ENCODE measurements around the gene DNAH1.

DNAH1 gene

DNA sequence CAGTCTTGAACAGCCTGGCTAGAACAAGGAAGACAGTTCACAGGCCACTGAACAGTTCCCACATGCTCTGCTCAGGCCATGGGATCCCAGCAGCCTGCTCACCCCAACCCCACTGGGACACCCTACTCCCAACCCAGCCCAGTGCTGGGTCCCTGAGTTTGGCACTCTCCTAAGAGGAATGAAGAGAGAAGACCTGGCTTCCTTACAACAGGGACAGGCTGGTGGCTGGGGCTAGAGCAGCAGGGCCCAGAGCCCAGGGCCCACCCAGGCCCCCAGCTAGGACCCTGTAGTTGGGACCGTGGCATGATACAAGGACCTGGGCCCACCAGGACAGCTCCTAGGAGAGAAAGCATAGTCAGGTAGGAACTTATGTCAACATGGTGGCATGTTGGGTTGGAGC lies 85.4 kb downstream of the DNAH1 start:
- Histone ChIP-seq H3K9ac (ENCODE audit: low read depth, low read length) (no peak overlapping the region), H3K4me3 (ENCODE audit: low read depth, low read length) (no peak overlapping the region), H3K9me3 (ENCODE audit: control insufficient read depth, insufficient read depth, low read length) (no peaks in the 10 kb centered on the region), H3K27me3 (ENCODE audit: control insufficient read depth, insufficient read depth, low read length) (no peaks in the 10 kb centered on the region), H3K36me3 (ENCODE audit: control insufficient read depth, insufficient read depth, low read length) (peaks cover 51% of the 10 kb centered on the region), H3K4me1 (ENCODE audit: control insufficient read depth, insufficient read depth, low read length) (no peaks in the 10 kb centered on the region)

DNA sequence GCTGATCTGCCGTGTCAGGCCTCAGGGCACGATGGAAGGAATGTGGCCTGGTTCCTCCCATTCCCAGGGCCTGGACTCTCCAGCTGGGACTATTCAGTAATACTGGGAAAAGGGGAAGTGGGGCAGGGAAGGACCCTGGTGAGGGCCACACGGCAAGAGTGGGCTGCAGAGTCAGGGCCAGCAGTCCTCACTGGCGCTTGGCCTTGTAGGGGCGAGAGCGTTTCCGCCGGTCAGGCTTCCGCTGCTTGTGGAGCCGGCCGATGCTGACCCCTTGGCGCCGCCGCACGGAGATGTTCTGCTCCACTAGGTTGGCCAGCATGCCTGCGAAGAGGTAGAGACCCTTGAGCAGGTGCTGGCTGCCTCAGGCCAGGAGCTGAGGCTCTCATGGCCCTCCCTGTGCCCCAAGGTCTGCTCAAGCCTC lies 86.0 kb downstream of the DNAH1 start:
- H3K9ac ChIP-seq (ENCODE audit: low read depth, low read length), result no peak overlapping the region
- no peaks in the 10 kb centered on the region for H3K9me3 ChIP-seq (ENCODE audit: control insufficient read depth, insufficient read depth, low read length)
- H3K27me3 ChIP-seq (ENCODE audit: control insufficient read depth, insufficient read depth, low read length), result no peaks in the 10 kb centered on the region
- no peak overlapping the region for H3K4me3 ChIP-seq (ENCODE audit: low read depth, low read length)
- no peaks in the 10 kb centered on the region for H3K4me1 ChIP-seq (ENCODE audit: control insufficient read depth, insufficient read depth, low read length)
- H3K36me3 ChIP-seq (ENCODE audit: control insufficient read depth, insufficient read depth, low read length), result peaks cover 57% of the 10 kb centered on the region

DNA sequence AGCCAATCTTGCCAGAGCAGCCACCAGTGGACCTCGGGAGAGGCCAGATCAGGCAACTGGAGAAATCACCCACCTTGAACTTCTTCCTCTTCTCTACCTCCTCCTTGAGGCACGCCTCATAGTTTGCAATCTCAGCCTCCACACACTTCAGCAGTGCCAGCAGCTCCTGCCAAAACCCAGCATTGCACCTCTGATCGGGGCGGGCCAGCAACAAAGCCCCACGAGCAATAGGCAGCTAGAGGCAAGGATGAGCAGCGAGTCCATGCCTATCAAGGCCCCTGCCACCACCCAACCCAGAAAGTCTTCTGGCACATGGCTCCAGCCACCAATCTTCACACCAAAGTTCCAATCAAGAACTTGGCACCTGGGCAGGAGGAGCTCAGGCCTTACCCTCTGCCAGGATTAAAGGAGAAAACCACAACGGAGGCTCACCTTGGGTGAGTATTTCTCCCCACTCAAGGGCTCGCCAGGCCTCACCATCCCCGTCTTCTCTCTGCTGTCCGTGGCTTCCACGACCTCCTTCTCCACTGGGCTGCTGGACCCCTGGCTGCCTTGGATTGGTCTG lies 86.7 kb downstream of the DNAH1 start:
- Histone ChIP-seq H3K4me3 (ENCODE audit: low read depth, low read length) (no peak overlapping the region), H3K36me3 (ENCODE audit: control insufficient read depth, insufficient read depth, low read length) (peaks cover 59% of the 10 kb centered on the region), H3K9ac (ENCODE audit: low read depth, low read length) (no peak overlapping the region), H3K9me3 (ENCODE audit: control insufficient read depth, insufficient read depth, low read length) (no peaks in the 10 kb centered on the region), H3K4me1 (ENCODE audit: control insufficient read depth, insufficient read depth, low read length) (no peaks in the 10 kb centered on the region), H3K27me3 (ENCODE audit: control insufficient read depth, insufficient read depth, low read length) (no peaks in the 10 kb centered on the region)

DNA sequence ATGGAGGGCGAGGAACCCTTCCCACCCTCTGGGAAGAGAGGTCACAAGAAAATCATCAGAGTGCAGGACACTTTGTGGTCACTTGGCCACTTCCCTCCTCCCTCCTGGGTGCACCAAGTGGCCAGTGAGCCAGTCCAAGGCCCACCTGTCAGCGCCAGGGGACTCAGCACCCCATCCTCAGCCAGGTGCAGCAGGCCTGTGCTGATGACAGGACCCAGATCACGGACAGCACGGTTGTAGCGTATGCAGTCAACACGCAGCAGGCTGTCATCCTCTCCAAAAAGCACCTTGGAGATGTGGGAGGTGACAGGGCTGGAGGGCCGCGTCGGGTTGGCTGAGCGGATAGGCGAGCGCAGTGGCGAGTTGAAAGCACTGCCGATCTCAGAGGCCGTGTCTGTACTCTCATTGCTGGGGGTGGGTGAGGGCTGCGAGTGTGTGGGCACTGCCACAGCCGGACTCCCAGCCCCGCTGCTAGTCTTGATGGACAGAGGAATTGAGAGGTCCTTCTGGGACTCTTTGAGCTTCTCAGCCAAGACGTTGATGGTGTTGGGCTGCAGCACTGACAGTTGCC lies 87.2 kb downstream of the DNAH1 start:
- Histone ChIP-seq H3K4me1 (ENCODE audit: control insufficient read depth, insufficient read depth, low read length) (no peaks in the 10 kb centered on the region), H3K9ac (ENCODE audit: low read depth, low read length) (no peak overlapping the region), H3K27me3 (ENCODE audit: control insufficient read depth, insufficient read depth, low read length) (no peaks in the 10 kb centered on the region), H3K9me3 (ENCODE audit: control insufficient read depth, insufficient read depth, low read length) (no peaks in the 10 kb centered on the region), H3K36me3 (ENCODE audit: control insufficient read depth, insufficient read depth, low read length) (peaks cover 59% of the 10 kb centered on the region), H3K4me3 (ENCODE audit: low read depth, low read length) (no peak overlapping the region)

DNA sequence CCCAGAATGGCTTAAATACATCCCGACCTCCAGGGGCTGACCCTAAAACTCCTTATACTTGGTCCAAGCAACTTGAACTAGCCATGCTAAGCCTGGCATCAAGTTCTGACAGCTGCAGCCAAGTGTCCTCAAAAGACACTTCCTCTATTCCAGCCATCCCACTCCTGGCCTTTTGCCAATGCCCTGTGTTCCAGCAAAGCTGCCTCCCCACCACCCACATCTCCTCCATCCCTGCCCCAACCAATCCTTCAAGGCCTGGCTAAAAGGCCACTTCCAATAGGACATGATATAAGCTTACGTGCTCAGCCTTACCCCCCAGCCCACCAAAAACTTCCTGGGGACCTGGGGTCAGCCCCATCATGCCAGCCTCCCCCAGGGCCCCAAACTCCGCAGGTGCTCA lies 87.8 kb downstream of the DNAH1 start:
- Histone ChIP-seq H3K9ac (ENCODE audit: low read depth, low read length) (no peak overlapping the region), H3K27me3 (ENCODE audit: control insufficient read depth, insufficient read depth, low read length) (no peaks in the 10 kb centered on the region), H3K9me3 (ENCODE audit: control insufficient read depth, insufficient read depth, low read length) (no peaks in the 10 kb centered on the region), H3K4me1 (ENCODE audit: control insufficient read depth, insufficient read depth, low read length) (peaks cover 1% of the 10 kb centered on the region), H3K4me3 (ENCODE audit: low read depth, low read length) (no peak overlapping the region), H3K36me3 (ENCODE audit: control insufficient read depth, insufficient read depth, low read length) (peaks cover 59% of the 10 kb centered on the region)

DNA sequence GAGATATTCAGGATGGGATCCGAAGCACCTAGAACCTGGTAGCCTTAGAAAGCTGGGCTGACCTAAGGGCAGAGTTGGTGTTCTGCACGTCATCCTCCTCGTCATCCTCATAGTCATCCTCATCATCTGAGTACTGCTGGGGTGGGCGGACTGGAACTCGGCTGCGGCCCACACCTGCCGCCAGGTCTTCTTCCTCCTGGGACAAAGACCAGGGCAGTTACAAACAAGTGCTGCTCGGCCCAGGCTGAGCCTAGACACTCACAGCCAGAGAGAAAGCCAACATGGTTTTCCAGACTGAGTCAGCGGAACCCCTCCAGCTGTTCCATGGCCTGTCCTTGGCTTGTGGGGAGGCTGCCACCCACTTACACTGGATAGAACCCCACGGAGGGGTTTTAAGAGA lies 88.3 kb downstream of the DNAH1 start:
- peaks cover 59% of the 10 kb centered on the region for H3K36me3 ChIP-seq (ENCODE audit: control insufficient read depth, insufficient read depth, low read length)
- H3K4me1 ChIP-seq (ENCODE audit: control insufficient read depth, insufficient read depth, low read length), result peaks cover 3% of the 10 kb centered on the region
- no peak overlapping the region for H3K9ac ChIP-seq (ENCODE audit: low read depth, low read length)

DNA sequence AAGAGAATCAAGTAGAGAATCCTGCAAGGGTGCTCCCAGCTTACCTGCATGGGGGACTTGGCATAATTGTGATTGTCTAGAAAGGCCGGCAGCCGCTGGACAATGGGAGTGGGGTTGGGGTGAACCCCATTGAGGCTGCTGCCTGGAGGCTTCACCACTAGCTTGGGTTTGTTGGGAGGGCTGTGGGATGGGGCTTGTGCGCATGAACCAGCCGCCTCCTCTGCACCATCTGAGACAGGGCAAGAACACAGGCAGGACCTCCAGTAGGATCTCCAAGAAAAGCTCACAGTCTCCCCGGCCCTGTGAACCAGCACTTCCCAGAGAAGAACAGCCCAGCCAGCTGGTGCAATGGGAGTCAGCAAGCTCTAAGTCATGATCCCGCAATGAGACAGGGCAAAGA lies 88.9 kb downstream of the DNAH1 start:
- H3K36me3 ChIP-seq (ENCODE audit: control insufficient read depth, insufficient read depth, low read length), result peaks cover 59% of the 10 kb centered on the region
- no peak overlapping the region for H3K9ac ChIP-seq (ENCODE audit: low read depth, low read length)
- H3K27me3 ChIP-seq (ENCODE audit: control insufficient read depth, insufficient read depth, low read length), result no peaks in the 10 kb centered on the region
- H3K4me3 ChIP-seq (ENCODE audit: low read depth, low read length), result no peak overlapping the region
- H3K9me3 ChIP-seq (ENCODE audit: control insufficient read depth, insufficient read depth, low read length), result no peaks in the 10 kb centered on the region
- H3K4me1 ChIP-seq (ENCODE audit: control insufficient read depth, insufficient read depth, low read length), result peaks cover 3% of the 10 kb centered on the region

More for the DNA sequence above, 88.3 kb downstream of the DNAH1 start:
- no peaks in the 10 kb centered on the region for H3K27me3 ChIP-seq (ENCODE audit: control insufficient read depth, insufficient read depth, low read length)
- H3K4me3 ChIP-seq (ENCODE audit: low read depth, low read length), result no peak overlapping the region
- H3K9me3 ChIP-seq (ENCODE audit: control insufficient read depth, insufficient read depth, low read length), result no peaks in the 10 kb centered on the region

DNA sequence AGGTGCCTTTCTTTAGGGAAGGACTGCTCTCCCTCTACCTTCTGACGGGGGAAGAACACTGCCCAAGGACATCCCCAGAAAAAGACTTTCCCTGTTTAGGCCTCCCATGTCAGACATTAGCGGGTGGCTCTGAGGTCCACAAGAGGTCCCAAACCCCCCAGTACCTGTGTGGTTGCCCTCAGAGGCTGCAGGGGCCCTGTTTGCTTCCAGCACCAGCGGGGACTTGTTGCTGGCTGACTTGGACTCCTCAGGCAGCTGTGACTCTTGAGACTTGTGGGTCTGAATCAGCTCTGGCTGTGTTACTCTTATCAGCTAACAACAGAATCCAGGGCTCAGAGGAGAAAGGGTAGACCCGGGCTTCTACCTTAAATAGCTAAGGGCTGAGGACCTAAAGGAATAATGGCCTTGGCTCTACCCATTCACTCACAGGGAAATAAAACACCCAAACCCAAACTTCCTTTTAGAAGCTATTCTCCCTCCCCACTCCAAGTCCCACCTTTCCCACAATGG lies 89.5 kb downstream of the DNAH1 start:
- no peaks in the 10 kb centered on the region for H3K27me3 ChIP-seq (ENCODE audit: control insufficient read depth, insufficient read depth, low read length)
- peaks cover 59% of the 10 kb centered on the region for H3K36me3 ChIP-seq (ENCODE audit: control insufficient read depth, insufficient read depth, low read length)

DNA sequence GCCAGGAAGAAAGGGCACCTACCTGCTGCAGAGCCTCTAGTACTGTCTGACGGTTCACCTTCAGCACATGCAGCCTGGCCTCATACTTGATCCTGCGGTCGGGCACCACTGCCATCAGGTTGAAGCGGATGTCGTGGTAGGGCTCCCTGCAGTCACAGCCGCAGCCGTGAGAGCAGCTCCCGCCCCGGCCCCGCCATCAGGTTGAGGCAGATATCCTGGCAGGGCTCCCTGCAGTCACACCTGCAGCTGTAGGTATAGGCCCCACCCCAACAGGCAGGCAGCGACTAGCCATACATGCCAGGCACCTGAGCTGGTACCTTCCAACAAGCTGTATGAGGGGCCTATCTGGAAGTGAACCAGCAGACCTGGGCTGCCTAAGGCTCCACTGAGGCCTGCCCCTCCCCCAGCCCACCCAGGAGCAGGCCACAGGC lies 90.1 kb downstream of the DNAH1 start:
- H3K9me3 ChIP-seq (ENCODE audit: control insufficient read depth, insufficient read depth, low read length), result no peaks in the 10 kb centered on the region
- H3K27me3 ChIP-seq (ENCODE audit: control insufficient read depth, insufficient read depth, low read length), result no peaks in the 10 kb centered on the region
- peaks cover 5% of the 10 kb centered on the region for H3K4me1 ChIP-seq (ENCODE audit: control insufficient read depth, insufficient read depth, low read length)
- H3K9ac ChIP-seq (ENCODE audit: low read depth, low read length), result no peak overlapping the region
- no peak overlapping the region for H3K4me3 ChIP-seq (ENCODE audit: low read depth, low read length)
- peaks cover 57% of the 10 kb centered on the region for H3K36me3 ChIP-seq (ENCODE audit: control insufficient read depth, insufficient read depth, low read length)

More for the DNA sequence above, 89.5 kb downstream of the DNAH1 start:
- Histone ChIP-seq H3K9ac (ENCODE audit: low read depth, low read length) (no peak overlapping the region), H3K9me3 (ENCODE audit: control insufficient read depth, insufficient read depth, low read length) (no peaks in the 10 kb centered on the region), H3K4me1 (ENCODE audit: control insufficient read depth, insufficient read depth, low read length) (peaks cover 3% of the 10 kb centered on the region), H3K4me3 (ENCODE audit: low read depth, low read length) (no peak overlapping the region)

DNA sequence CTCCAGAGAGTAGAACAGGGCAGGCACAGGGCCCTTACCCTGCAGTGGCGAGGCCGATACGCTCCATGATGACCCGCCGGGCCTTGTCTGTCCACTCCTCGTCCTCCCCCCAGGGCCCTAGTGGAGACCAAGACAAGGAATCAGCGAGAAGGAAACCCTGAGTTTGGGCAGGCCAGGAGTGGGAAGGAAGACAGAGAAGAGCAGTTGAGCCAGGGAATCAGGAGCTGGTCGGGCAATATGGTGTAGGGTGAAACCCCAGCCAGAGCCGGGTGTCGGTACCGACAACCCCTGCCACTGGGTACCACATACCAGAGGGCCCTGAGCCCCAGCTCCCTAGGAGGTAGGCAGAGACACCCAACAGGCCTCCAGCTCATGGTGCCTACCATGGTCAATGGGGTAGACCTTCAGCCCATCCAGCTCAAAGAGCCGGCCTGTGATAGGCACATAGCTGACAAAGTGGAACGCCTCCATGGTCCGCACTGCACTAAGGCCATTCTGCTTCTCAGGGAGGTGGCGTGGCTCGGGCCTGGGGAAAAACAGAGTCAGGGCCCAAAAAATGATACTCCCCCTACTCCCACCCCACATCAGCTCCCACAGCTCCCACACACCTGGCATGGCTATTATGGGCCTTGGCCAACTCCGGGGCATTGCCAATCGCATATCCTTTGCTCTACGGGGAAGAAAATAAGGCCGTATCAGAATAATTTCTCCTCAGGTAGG lies 90.8 kb downstream of the DNAH1 start:
- Histone ChIP-seq H3K9ac (ENCODE audit: low read depth, low read length) (no peak overlapping the region), H3K4me3 (ENCODE audit: low read depth, low read length) (no peak overlapping the region), H3K9me3 (ENCODE audit: control insufficient read depth, insufficient read depth, low read length) (no peaks in the 10 kb centered on the region), H3K36me3 (ENCODE audit: control insufficient read depth, insufficient read depth, low read length) (peaks cover 50% of the 10 kb centered on the region), H3K4me1 (ENCODE audit: control insufficient read depth, insufficient read depth, low read length) (peaks cover 8% of the 10 kb centered on the region), H3K27me3 (ENCODE audit: control insufficient read depth, insufficient read depth, low read length) (no peaks in the 10 kb centered on the region)

DNA sequence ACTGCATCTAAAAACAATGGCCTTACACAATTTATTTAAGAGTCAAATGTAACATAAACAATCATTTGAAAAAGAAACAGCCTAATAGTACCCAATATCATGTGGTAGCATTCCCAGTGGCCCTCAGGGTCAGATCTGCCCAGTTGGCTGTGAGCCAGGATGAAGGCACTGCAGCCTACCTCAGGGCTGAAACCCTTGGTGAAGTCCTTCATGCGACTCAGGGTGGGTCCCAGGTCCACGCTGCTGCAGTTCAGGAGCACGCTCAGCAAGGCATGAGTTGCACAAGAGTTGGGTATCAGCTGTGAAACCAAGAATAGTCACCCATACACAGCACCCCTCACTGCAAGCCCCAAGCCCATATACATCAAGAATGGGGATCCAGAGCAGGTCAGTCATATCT lies 91.7 kb downstream of the DNAH1 start:
- Histone ChIP-seq H3K36me3 (ENCODE audit: control insufficient read depth, insufficient read depth, low read length) (peaks cover 42% of the 10 kb centered on the region), H3K4me3 (ENCODE audit: low read depth, low read length) (no peak overlapping the region), H3K9me3 (ENCODE audit: control insufficient read depth, insufficient read depth, low read length) (no peaks in the 10 kb centered on the region), H3K27me3 (ENCODE audit: control insufficient read depth, insufficient read depth, low read length) (no peaks in the 10 kb centered on the region), H3K9ac (ENCODE audit: low read depth, low read length) (no peak overlapping the region), H3K4me1 (ENCODE audit: control insufficient read depth, insufficient read depth, low read length) (peaks cover 8% of the 10 kb centered on the region)

DNA sequence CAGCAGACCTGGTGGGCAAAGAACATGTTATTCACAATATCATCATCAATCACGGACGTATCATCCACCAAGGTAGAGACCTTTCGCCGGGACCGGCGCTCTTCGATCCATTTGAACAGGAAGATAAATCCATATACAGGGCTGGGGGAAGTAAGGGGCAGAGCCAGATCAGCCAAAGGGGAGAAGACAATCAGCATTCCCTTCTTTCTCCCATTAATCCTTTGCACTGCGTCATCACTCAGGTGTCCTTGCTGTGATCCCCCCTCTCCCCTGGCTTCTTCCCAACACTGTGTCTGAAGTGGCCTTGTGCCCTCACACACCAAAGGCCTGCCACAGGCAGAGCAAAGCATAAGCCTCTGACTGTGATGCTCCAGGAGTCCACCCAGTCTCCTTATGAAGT lies 92.3 kb downstream of the DNAH1 start:
- Histone ChIP-seq H3K9ac (ENCODE audit: low read depth, low read length) (no peak overlapping the region), H3K36me3 (ENCODE audit: control insufficient read depth, insufficient read depth, low read length) (peaks cover 35% of the 10 kb centered on the region)

More for the DNA sequence above, 92.3 kb downstream of the DNAH1 start:
- Histone ChIP-seq H3K4me3 (ENCODE audit: low read depth, low read length) (no peak overlapping the region), H3K4me1 (ENCODE audit: control insufficient read depth, insufficient read depth, low read length) (peaks cover 8% of the 10 kb centered on the region), H3K27me3 (ENCODE audit: control insufficient read depth, insufficient read depth, low read length) (no peaks in the 10 kb centered on the region), H3K9me3 (ENCODE audit: control insufficient read depth, insufficient read depth, low read length) (no peaks in the 10 kb centered on the region)
